Suppressor macrophage treated with lipopolysaccharide for 4 hours (primary cell): ENCODE measurements around the gene TMEM242.

Experiments used
- DNase-seq: peaks from one replicate; pipeline ENCODE4 v3.0.0-alpha.2; 2020

Gene TMEM242

DNA sequence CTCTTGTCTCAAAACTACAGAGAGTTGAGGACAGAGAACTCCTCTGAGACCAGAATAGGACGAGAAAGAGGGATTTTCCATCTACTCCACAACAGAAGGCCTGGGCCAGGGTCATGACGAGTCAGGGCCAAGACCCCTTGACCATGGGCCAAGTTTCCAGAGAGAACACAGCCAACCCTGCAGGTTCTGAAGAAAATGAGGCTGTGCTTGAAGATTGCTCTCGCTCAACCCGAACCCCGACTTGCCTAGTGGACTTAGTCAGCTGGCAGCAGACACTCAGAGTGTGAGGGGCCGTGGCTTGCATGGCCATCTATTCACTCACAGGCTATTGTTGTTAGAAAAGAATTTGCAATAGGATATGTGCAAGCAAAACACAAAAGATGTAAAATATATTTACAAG, 54.5 kb downstream of the TMEM242 start:
- DNase-seq: no peak

GRCh38 chr6:157268396-157268795, 54.9 kb downstream of the TMEM242 start:
- DNase-seq: no peak

DNA sequence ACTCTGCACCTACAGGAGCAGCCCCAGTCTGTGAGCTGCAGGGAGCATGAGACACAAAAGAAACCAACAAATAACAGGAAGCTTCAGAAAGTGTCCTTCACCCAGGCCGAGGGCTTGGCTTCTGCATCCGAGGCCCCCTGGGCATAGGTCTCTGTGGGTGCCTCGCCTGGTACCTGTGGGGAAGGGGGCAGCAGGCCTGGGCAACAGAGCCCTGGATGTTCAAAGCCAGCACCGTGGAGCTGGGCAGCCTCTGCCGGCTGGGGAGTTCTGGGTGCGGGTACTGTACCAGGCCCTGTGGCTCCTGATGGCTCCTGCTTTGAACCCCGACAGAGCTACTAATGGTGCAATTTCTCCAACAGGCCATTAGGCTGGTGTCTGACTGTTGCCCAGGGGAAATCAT, 55.7 kb downstream of the TMEM242 start:
- no peak for DNase-seq

DNA sequence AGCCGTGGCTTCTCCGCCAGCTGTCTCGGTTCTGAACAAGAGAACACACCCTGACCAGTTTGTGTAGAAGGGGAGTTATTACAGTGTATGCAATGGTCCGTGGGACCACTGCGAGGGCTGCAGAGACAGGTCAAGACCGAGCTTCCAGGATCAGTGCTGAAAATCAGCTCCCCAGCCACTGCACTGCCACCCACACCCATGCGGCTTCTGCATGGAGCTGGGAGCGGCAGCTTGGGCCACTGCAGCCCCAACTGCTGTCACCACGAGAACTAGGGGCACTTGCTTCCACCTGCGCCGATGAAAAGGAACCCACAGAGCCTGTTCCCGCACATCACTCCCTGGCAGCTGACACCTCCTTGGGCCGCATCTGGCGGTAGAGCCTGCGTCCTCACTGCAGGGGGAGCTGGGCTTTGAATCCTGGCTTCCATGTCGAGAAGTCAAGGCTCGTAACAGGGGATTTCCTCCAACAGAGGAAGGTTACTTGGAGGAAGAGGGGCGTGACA, 56.2 kb downstream of the TMEM242 start:
- no peak for DNase-seq

DNA sequence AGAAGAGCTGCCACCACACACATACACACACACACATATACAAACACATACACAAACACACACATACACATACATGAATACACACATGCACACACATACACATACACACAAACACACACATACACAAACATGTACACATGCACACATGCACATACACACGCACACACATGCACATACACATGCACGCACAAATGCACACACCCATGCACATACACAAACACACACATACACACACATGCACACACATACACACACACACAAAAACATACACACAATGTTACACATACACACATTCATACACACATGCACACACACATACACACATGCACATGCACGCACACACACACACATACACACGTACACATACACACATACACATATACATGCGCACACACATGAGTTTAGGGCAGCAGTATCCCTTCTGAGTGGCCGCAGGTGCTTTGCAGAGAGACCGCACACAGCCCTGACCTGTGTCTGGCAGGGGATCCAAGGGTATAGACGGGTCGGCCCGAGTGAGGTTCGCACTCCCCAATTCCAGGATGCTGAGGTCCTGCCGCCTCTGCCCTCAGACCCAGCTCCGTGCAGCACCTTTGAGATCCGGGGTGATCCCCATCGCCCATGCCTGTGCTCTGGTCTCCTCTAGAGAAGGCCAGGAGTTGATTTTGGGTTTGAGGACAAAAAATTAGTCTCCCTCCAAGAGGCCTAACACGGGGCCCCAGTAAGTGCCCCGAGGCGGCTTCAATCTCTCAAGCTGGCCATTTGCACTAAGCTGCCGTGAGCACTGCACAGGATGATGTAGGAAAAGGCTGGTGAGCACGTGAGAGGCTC, 56.8 kb downstream of the TMEM242 start:
- DNase-seq: no peak

DNA sequence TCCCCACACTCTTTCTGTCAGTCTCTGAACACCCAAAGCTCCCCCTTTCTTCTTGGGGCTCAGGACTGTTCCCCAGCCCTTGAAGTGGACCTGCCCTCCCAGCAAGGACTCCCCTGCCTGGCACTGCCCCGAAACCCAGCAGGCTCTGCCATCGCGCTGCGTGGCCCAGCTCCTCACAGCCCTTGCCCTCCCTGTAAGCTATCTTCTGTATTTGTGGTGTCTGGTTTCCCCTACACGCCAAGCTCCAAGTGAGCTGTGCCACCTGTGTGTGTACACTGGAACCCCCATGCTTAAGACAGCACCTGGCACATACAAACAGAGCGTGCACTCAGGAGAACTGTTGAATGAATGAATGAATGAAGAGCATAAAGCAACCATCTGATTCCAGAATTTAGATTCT, 57.7 kb downstream of the TMEM242 start:
- no peak for DNase-seq

DNA sequence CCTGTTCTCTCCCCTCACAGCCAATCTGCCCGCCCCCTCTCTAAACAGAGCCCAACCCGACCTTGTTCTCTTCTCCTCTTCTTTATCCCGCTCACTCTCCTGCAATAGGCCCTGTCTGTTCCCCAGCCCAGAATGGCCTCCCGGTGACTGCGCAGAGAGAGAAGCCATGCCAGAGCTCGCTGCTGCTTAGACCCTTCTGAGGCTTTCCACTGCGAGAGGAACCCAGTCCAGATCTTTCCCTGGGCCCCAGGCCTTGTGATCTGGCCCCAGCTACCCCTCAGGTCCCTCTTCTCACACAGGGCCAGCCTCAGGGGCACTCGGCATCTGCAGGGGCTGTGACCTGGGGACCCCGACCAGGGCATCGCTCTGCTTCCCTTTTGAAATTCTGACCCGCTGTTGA, 58.1 kb downstream of the TMEM242 start:
- DNase-seq: no peak

- no peak for DNase-seq
These were observed 58.6 kb downstream of the TMEM242 start for GRCh38 chr6:157264701-157265100.

DNA sequence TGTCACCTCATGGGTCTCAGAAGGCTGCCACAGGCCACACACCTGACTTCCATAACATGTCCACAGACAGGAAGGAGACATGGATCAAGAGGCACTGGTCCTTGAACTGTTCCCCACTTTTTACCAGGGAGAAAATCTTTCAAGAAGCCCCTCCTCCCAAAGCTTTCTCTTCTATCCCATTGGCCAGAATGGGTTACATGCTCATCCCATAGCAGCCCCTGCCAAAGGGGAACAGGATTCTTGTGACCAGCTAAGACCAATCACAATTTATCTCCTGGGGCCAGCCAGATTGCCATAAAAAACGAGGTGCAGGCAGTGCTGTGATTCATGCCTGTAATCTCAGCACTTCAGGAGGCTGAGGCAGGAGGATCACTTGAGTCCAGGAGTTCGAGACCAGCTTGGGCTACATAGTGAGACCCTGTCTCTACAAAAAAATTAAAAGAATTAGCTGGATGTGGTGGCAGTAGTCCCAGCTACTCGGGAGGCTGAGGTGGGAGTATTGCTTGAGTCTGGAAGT, 59.4 kb downstream of the TMEM242 start:
- DNase-seq: no peak

DNA sequence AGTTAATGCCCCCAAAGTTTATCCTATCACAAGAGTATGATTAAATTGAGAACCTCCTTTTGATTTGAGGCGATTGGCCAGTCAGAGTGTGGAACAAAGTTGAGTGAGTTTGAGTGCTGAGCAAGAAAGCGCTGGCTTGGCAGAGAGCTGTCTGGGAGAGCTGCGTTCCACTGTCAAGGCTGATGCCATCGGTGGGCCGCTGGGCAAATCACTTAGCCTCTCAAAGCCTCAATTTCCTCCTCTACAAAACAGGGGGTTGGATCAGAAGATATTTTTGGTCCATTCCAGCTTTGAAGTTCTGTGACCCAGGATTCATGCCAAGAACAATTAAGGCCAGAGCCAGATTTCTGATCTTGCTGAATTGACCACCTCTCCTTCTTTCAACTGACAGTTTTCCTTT, 60.2 kb downstream of the TMEM242 start:
- no peak for DNase-seq

DNA sequence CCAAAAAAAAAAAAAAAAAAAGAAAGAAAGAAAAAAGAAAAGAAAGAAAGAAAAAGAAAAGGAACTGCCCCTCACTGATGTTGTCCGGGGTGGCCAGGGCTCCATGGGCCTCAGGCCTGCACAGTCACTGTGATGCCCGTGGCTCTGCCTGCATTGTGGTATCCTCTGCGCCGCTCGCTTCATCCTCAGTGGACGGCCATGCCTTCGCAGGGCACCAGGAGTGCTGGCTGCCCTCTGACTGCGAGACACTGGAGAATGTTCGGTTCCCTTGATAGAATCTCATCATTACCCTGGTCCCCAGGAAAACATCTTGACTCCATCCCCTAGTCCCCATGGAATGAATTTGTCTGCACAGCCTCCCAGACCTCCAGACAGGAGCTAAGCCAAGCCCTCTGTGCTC, 61.7 kb downstream of the TMEM242 start:
- no peak for DNase-seq

GRCh38 chr6:157260735-157261410, 62.4 kb downstream of the TMEM242 start:
- no peak for DNase-seq

DNA sequence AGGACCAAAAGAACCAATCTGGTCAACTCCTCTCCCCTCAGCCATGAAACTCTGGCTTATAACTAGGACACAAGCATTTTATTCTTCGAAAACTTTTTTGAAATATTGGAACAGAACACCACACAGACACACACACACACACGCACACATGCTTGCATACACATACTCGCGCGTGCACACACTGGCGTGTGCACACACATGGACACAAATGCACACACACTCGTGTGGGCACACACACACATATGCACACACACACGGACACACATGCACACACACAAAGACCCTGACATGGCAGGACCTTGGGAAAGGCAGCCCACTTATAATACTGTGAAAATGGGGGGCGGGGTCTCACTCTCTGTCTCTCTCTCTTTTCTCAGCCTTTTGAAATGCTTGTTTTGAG, 63.9 kb downstream of the TMEM242 start:
- DNase-seq: no peak

DNA sequence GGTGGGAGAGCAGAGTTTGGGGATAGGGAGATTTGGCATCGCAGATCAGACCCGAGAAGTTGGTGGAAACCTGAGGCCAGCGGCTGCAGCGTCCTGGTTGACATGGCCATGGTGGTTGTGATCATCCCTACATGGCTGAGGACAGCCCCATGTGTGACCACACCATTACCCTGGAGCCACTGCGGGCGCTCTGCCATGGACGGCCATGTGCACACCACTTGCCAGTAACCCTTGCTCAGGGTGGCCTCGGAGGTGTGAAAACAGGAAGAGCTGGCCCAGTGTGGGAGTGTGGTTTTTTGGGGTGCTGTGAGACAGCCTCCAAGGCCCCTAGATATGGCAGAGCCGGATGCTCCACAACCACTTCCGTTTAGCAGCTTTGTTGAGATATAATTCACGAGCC, 64.4 kb downstream of the TMEM242 start:
- no peak for DNase-seq

DNA sequence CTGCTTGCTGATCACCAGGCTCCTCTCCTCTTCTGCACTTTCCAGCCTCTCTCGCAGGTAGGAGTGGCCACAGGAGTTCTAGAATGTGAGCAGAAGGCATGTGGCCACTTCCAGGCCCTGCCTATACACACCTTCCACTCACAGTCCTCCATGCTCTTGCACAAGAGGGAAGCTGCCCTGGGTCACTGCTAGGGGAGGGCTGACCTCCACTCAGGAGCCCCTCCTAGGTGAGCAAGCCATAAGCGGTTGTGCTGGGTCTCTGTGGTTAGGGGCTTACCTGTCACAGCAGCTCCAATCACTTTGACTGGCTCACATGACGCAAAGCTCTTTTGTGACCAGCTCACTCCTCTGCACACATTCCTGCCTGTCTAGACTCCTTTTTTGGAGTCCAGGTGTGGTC, 68.2 kb downstream of the TMEM242 start:
- no peak for DNase-seq

DNA sequence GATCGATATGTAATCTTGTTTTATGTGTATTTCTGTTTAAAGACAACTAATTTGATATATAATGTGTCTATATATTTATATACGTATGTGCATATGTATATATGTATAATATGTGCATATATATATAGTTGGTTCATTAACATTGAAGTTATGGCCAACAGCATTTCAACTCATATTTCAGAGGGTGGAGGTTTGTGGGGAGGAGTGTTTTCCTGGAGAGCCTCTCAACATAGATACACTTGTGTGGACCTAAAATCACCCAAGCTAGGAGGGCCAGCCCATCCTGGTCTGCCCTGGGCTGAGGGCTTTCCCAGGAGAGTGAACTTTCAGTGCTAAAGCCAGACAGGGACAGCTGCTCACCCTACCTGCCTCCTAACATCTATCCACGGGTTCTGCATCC, 68.8 kb downstream of the TMEM242 start:
- DNase-seq: no peak

DNA sequence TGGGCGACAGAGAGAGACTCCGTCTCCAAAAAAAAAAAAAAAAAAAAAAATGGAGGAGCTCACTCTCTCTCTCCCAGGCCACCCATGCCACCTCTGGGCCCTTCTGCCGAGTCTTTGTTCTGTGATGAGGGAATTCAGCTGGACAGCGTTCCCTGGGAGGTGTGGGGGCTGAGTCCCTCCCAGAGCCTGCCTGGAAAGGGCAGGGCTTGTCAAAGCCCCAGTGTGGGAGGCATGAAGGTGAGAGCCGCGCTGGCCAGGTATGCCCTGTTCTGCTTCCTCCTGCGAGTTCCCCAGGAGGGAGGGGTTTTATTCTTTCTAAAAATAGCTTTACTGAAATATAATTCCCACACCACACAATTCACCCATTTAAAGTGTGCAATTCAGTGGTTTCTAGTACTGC, 69.6 kb downstream of the TMEM242 start:
- DNase-seq: no peak

- DNase-seq: no peak
These were observed 70.3 kb downstream of the TMEM242 start for GRCh38 chr6:157253017-157253416.

GRCh38 chr6:157251586-157252247, 71.6 kb downstream of the TMEM242 start:
- DNase-seq: no peak

DNA sequence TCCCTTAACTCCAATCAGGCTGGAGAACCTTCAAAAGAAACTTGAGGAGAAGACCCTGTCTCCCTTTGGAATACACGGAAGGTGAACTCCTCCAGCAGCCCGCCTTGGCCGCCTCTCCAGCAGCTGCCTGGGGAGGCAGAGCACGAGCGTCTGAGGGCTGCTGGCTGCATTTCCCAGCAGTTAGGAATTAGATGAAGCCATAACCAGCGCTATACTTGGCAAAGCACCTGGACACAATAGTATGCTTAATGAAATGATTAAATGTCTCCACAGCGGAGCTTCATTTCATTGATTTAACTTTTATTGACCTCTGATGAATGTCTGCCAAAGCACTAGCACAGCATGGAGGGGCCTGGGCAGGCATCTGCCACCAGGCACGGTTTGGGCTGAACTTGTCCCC, 73.5 kb downstream of the TMEM242 start:
- no peak for DNase-seq

- no peak for DNase-seq
These were observed 75.1 kb downstream of the TMEM242 start for GRCh38 chr6:157248264-157248663.

- no peak for DNase-seq
These were observed 76.4 kb downstream of the TMEM242 start for GRCh38 chr6:157246771-157247484.

DNA sequence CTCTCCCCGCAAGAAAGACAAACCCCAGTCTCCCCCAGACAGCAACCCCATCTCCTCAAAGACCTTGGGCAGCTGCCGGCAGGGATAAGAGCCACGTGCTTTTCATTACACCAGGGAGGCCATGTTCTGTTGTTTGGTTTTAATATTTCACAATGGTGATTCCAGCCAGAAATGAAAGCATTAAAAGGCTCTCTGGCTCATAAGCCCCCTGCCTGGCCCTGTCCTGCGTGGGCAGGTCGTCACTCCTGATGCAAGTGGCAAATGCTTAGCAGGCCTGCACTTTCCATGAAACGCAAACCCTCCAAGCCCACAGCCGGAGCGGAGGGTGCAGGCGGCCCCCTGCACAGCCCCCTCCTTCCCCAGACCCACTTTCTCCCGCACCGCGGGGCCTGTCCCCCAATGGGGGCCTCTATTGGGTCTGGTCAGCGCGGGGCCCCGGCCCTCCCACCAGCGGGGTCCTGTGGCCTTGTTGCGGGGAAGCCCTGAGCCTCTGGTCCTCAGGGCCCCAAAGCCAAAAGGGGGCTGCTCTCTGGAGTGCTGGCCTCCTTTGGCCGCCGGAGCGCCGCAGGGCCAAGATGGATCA, 77.2 kb downstream of the TMEM242 start:
- no peak for DNase-seq
